Thymus (tissue), 11 donors: Measurements from ENCODE around the gene KIN. TPM values are rescaled to one million over a fixed set of nuclear protein-coding genes. Genes with fewer than 3 reads are reported as not detected.

ENCODE experiments used
- DNase-seq, 9 donors: peaks; one replicate each; pipeline ENCODE4 v3.0.0-alpha.2; 2013; ENCODE audit warnings: low spot score in 9 of 9, low read depth in 6 of 9, missing footprints in 1 of 9
- H3K27ac ChIP-seq, 2 donors: one replicate each; pipeline ENCODE4 v1.5.1; 2013; ENCODE audit warnings: control low read depth in 1 of 2, low read depth in 1 of 2, low read length in 1 of 2, mild to moderate bottlenecking in 1 of 2, moderate library complexity in 1 of 2
- H3K27me3 ChIP-seq, 2 donors: one replicate each; pipeline ENCODE4 v1.5.1; 2013; ENCODE audit warnings: low read length in 1 of 2; ENCODE audit not compliant: control insufficient read depth in 2 of 2, insufficient read depth in 1 of 2
- H3K36me3 ChIP-seq, 2 donors: one replicate each; pipeline ENCODE4 v1.5.1; 2013; ENCODE audit warnings: low read length in 1 of 2, mild to moderate bottlenecking in 1 of 2, moderate library complexity in 1 of 2; ENCODE audit not compliant: control insufficient read depth in 2 of 2, insufficient read depth in 2 of 2
- H3K4me1 ChIP-seq, 2 donors: one replicate each; pipeline ENCODE4 v1.5.1; 2013; ENCODE audit warnings: low read length in 2 of 2; ENCODE audit not compliant: control insufficient read depth in 2 of 2, insufficient read depth in 2 of 2
- H3K4me3 ChIP-seq, 2 donors: one replicate each; pipeline ENCODE4 v1.5.1; 2013; ENCODE audit warnings: low read length in 2 of 2, control low read depth in 1 of 2, mild to moderate bottlenecking in 1 of 2
- H3K9me3 ChIP-seq, 2 donors: one replicate each; pipeline ENCODE4 v1.5.1; 2013; ENCODE audit warnings: low read length in 1 of 2, mild to moderate bottlenecking in 1 of 2; ENCODE audit not compliant: control insufficient read depth in 2 of 2, insufficient read depth in 1 of 2
- WGBS: extraction: QIAGEN DNeasy Blood & Tissue Kit; methylation state at CpG from one replicate; pipeline ENCODE4 v1.1.7; 2013; 5-methylcytosine and 5-hydroxymethylcytosine counted together
- polyA plus RNA-seq: library from polyadenylated mRNA; stranded (reverse); fragments of 200-250 nt; gene quantifications from one replicate; pipeline ENCODE4 v1.2.3, GENCODE V29; 2013
- total RNA-seq: library from RNA; stranded (reverse); fragments of 120-200 nt; gene quantifications from one replicate; pipeline ENCODE4 v1.2.4, GENCODE V29; 2013
- donor health status: healthy.

The KIN gene
- total and polyA plus RNA-seq, 2 donors: 16.1 to 28.6 TPM

GRCh38 chr10:7706534-7707073 is 81.2 kb downstream of the KIN start:
- no peaks in the 10 kb centered on the region for H3K4me1 ChIP-seq
- H3K36me3 ChIP-seq: no peaks in the 10 kb centered on the region
- H3K27me3 ChIP-seq: peaks cover 0 to 3% of the 10 kb centered on the region in 2 donors
- no peaks in the 10 kb centered on the region for H3K9me3 ChIP-seq
- no peak overlapping the region for H3K4me3 ChIP-seq
- no peak for DNase-seq
- no peak overlapping the region for H3K27ac ChIP-seq
- WGBS: 95% methylated on average over 4 of the region's 4 CpGs

- Histone ChIP-seq H3K9me3 (no peaks in the 10 kb centered on the region), H3K36me3 (no peaks in the 10 kb centered on the region), H3K27me3 (peaks cover 0 to 3% of the 10 kb centered on the region in 2 donors), H3K27ac (no peak overlapping the region), H3K4me3 (no peak overlapping the region), H3K4me1 (no peaks in the 10 kb centered on the region)
- no peak for DNase-seq
- WGBS: 94% methylated on average over 3 of the region's 3 CpGs
Measured at GRCh38 chr10:7705341-7705740, 82.5 kb downstream of the KIN start.

- H3K4me1 ChIP-seq: no peaks in the 10 kb centered on the region
- DNase-seq: no peak
- no peak overlapping the region for H3K27ac ChIP-seq
- H3K9me3 ChIP-seq: no peaks in the 10 kb centered on the region
- H3K36me3 ChIP-seq: no peaks in the 10 kb centered on the region
- WGBS: 96% methylated on average over 8 of the region's 8 CpGs
- peaks cover 0 to 3% of the 10 kb centered on the region in 2 donors for H3K27me3 ChIP-seq
- no peak overlapping the region for H3K4me3 ChIP-seq
Measured at GRCh38 chr10:7704071-7705016, 83.4 kb downstream of the KIN start.

GRCh38 chr10:7703140-7703539 is 84.7 kb downstream of the KIN start, which contains the start of gene ITIH2:
ITIH2 (plus strand) TSS chr10:7703316; CDS start chr10:7703435, 119 bp downstream.
- no peak for DNase-seq
- Histone ChIP-seq H3K27me3 (peaks cover 0 to 3% of the 10 kb centered on the region in 2 donors), H3K36me3 (no peaks in the 10 kb centered on the region), H3K27ac (no peak within 1 kb of the TSS), H3K9me3 (no peaks in the 10 kb centered on the region), H3K4me3 (no peak within 1 kb of the TSS), H3K4me1 (no peaks in the 10 kb centered on the region)
- WGBS: 87% methylated on average over 4 of the region's 4 CpGs

GRCh38 chr10:7702288-7702812 is 85.4 kb downstream of the KIN start:
- WGBS: 97% methylated on average over 4 of the region's 4 CpGs
- Histone ChIP-seq H3K4me1 (no peaks in the 10 kb centered on the region), H3K36me3 (no peaks in the 10 kb centered on the region), H3K9me3 (no peaks in the 10 kb centered on the region), H3K27ac (no peak overlapping the region), H3K27me3 (peaks cover 0 to 3% of the 10 kb centered on the region in 2 donors), H3K4me3 (no peak overlapping the region)
- no peak for DNase-seq

- Histone ChIP-seq H3K27ac (no peak overlapping the region), H3K9me3 (no peaks in the 10 kb centered on the region), H3K4me1 (no peaks in the 10 kb centered on the region), H3K4me3 (no peak overlapping the region), H3K27me3 (peaks cover 0 to 3% of the 10 kb centered on the region in 2 donors), H3K36me3 (no peaks in the 10 kb centered on the region)
- WGBS: 95% methylated on average over 8 of the region's 8 CpGs
- no peak for DNase-seq
Measured at GRCh38 chr10:7701158-7701742, 86.5 kb downstream of the KIN start.

Other genes with a start within 250 kb of the KIN start
- gene ITIH5, start 121.0 kb downstream of the KIN start, total RNA-seq: 1.2 TPM
- 1.8 TPM for gene ITIH5, start 121.0 kb downstream of the KIN start, polyA plus RNA-seq
- 0.19 TPM for gene ITIH2, start 84.7 kb downstream of the KIN start, total RNA-seq
- 0.05 TPM for gene ITIH2, start 84.7 kb downstream of the KIN start, polyA plus RNA-seq
- gene ATP5F1C, start 184 bp upstream of the KIN start, total RNA-seq: 491 TPM
- gene ATP5F1C, start 184 bp upstream of the KIN start, polyA plus RNA-seq: 257 TPM
- 2.2 TPM for gene TAF3, start 30.5 kb upstream of the KIN start, total RNA-seq
- gene TAF3, start 30.5 kb upstream of the KIN start, polyA plus RNA-seq: 5.7 TPM